Karpas-422 (cell line): ENCODE measurements around the gene PCBP2. TPM values are rescaled to one million over a fixed set of nuclear protein-coding genes. Genes with fewer than 3 reads are reported as not detected.
A peak's percentile ranks its signal among the peaks of the same experiment; 100 is the strongest.
"Not testable (repeated sequence)": the region's sequence is repeated elsewhere in the genome, so short reads cannot be mapped to it uniquely, and the experiment has no call there.

ENCODE experiments used
- DNase-seq: peaks from one replicate; pipeline ENCODE4 v3.0.0-alpha.2; 2015
- H2AFZ ChIP-seq: fragments of 200-600 bp; sonication (generic); 2 replicates; pipeline ENCODE4 v1.6.1; 2014; ENCODE audit warnings: antibody characterized with exemption, low read length, mixed read lengths
- H3K27ac ChIP-seq: fragments of 200-600 bp; sonication (generic); 2 replicates; pipeline ENCODE4 v1.5.1; 2014; ENCODE audit warnings: mild to moderate bottlenecking, low read length, moderate library complexity
- H3K27me3 ChIP-seq: fragments of 200-600 bp; sonication (generic); 2 replicates; pipeline ENCODE4 v1.6.1; 2014; ENCODE audit warnings: low read length, mixed read lengths
- H3K36me3 ChIP-seq: fragments of 200-600 bp; sonication (generic); 2 replicates; pipeline ENCODE4 v1.6.1; 2014; ENCODE audit warnings: low read length, mixed read lengths; ENCODE audit not compliant: insufficient read depth
- H3K4me1 ChIP-seq: fragments of 200-600 bp; sonication (generic); 2 replicates; pipeline ENCODE4 v1.6.1; 2014; ENCODE audit warnings: mild to moderate bottlenecking, low read length, mixed read lengths
- H3K4me2 ChIP-seq: fragments of 200-600 bp; sonication (generic); 2 replicates; pipeline ENCODE4 v1.6.1; 2014; ENCODE audit warnings: low read length, low read depth, mild to moderate bottlenecking; ENCODE audit not compliant: poor library complexity, severe bottlenecking
- H3K4me3 ChIP-seq: fragments of 200-600 bp; sonication (generic); 2 replicates; pipeline ENCODE4 v1.5.1; 2014; ENCODE audit warnings: mild to moderate bottlenecking, antibody characterized with exemption, low read length, mixed read lengths
- H3K79me2 ChIP-seq: fragments of 200-600 bp; sonication (generic); 2 replicates; pipeline ENCODE4 v1.6.1; 2014; ENCODE audit warnings: mild to moderate bottlenecking, low read length, mixed read lengths
- H3K9ac ChIP-seq: fragments of 200-600 bp; sonication (generic); 2 replicates; pipeline ENCODE4 v1.6.0; 2014; ENCODE audit warnings: low read length
- H3K9me2 ChIP-seq: fragments of 200-600 bp; sonication (generic), shearing (Covaris generic); replicated peaks from 2 replicates; pipeline ENCODE4 v1.6.0; 2014; ENCODE audit warnings: mild to moderate bottlenecking, low read length, moderate library complexity; ENCODE audit not compliant: insufficient read depth
- H3K9me3 ChIP-seq: fragments of 300-700, 200-600 bp; sonication (generic); 2 replicates; pipeline ENCODE4 v1.6.1; 2014; ENCODE audit warnings: low read length, mixed read lengths
- H4K20me1 ChIP-seq: fragments of 200-600 bp; sonication (generic); 2 replicates; pipeline ENCODE4 v1.6.1; 2014; ENCODE audit warnings: mild to moderate bottlenecking, antibody characterized with exemption, low read length, low read depth; ENCODE audit not compliant: insufficient read depth
- total RNA-seq: library from RNA; depleted of rRNA; stranded (reverse); fragments of >200 nt; shearing (Covaris generic); gene quantifications from 2 replicates; pipeline ENCODE4 v1.2.3, GENCODE V29; 2014; ENCODE audit warnings: low replicate concordance

The PCBP2 gene
- total RNA-seq, 1 experiment from 2014 or later: 447 TPM

DNA sequence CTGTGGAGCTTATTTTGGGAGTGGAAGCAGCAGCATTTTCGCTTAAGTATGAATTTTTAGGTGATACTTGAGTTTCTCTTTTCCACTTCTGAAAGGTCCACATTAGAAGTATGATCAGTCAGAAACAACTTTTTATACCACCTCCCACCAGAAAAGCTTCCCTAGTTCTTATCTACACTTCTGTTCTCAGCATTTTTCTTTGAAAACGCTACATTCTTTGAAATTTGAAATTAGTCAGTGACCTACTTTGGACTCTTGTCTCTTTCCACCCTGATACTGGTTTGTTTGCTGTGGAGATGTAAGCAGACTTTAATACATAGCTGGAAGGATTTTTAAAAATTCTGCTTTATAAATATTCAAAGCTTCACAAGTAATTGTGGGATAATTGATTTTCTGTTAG, 22.2 kb downstream of the PCBP2 start:
- Histone ChIP-seq H3K27me3 (no peaks in the 10 kb centered on the region), H3K27ac (no peak overlapping the region), H4K20me1 (peaks cover 33% of the 10 kb centered on the region), H3K9me2 (no peaks in the 10 kb centered on the region), H3K9me3 (no peaks in the 10 kb centered on the region), H2AFZ (no peak overlapping the region), H3K36me3 (peaks cover 74% of the 10 kb centered on the region), H3K9ac (no peak overlapping the region), H3K4me1 (no peaks in the 10 kb centered on the region), H3K79me2 (peaks cover 38% of the 10 kb centered on the region), H3K4me2 (no peak overlapping the region), H3K4me3 (no peak overlapping the region)
- DNase-seq: no peak

DNA sequence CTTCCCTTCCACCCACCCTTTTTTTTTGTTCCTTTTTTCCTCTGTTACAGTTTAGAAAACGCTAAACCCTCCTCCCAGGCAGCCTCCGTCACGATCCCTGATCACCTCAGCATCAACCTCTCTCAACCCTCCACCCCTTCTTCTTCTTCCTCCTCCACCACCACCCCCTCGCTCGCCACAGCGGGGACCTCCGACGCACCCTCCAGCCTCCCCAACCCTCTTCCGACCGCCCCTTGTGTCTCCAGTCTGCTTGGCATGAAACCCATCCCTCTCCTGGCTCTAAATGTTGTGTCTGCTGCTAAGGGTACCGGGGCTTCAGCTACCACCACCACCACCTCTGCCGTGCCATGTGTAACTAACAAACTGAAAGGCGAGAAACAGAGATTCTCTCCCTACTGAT, 22.9 kb downstream of the PCBP2 start:
- H3K4me1 ChIP-seq: no peaks in the 10 kb centered on the region
- H3K27ac ChIP-seq: no peak overlapping the region
- H3K9me3 ChIP-seq: no peaks in the 10 kb centered on the region
- peaks cover 77% of the 10 kb centered on the region for H3K36me3 ChIP-seq
- no peaks in the 10 kb centered on the region for H3K27me3 ChIP-seq
- no peak overlapping the region for H2AFZ ChIP-seq
- H3K4me3 ChIP-seq: no peak overlapping the region
- no peak for DNase-seq
- peaks cover 38% of the 10 kb centered on the region for H3K79me2 ChIP-seq
- H3K9me2 ChIP-seq: no peaks in the 10 kb centered on the region
- H3K9ac ChIP-seq: no peak overlapping the region
- no peak overlapping the region for H3K4me2 ChIP-seq
- peaks cover 35% of the 10 kb centered on the region for H4K20me1 ChIP-seq

DNA sequence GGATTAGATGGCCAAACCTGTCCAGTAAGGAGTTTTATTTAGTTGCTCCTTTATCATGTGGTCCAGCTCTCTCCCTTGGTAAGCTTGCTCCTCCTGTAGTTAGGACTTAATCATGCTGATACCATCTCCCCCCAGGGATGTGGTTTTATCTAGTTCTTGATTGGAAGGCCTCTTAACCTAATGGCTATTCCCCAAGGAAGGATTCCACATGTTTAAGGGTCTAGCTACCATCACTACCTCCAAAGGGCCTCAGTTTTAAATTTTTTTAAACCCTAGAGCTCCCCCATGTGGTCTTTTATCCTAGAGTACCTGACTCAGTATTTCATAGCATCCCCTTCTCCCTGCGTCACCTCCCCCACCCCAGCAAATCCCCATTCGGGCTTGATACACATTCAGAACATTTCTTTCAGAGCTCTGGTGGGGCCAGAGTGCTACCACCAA, 24.9 kb downstream of the PCBP2 start:
- H2AFZ ChIP-seq: no peak overlapping the region
- no peak overlapping the region for H3K4me3 ChIP-seq
- H3K79me2 ChIP-seq: peaks cover 33% of the 10 kb centered on the region
- DNase-seq: peak; percentile 71
- H3K9me3 ChIP-seq: no peaks in the 10 kb centered on the region
- no peaks in the 10 kb centered on the region for H3K27me3 ChIP-seq
- no peak overlapping the region for H3K9ac ChIP-seq
- no peak overlapping the region for H3K27ac ChIP-seq
- H3K36me3 ChIP-seq: peaks cover 84% of the 10 kb centered on the region
- H4K20me1 ChIP-seq: peaks cover 34% of the 10 kb centered on the region
- H3K4me2 ChIP-seq: no peak overlapping the region
- no peaks in the 10 kb centered on the region for H3K4me1 ChIP-seq
- no peaks in the 10 kb centered on the region for H3K9me2 ChIP-seq

DNA sequence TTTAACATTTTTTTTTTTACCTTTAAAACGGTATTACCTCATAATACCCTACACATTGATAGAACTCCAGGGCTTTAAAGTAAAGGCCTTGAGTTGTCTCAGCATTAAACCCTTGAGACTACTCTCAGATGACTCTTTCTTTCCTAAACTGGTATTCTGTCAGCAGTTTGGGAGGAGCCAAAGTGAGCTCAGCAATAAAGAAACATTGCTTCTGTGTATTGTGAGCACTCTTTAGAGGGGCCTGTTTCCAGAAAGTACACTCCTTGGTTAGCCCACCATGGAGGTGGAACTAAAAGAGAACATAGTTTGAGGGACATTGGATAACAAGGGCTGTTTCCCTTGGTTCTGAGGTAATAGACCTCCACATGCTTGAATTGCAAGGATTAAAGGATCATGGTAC, 27.0 kb downstream of the PCBP2 start:
- Histone ChIP-seq H3K27ac (no peak overlapping the region), H3K27me3 (no peaks in the 10 kb centered on the region), H3K9me2 (no peaks in the 10 kb centered on the region), H3K9ac (no peak overlapping the region), H3K4me3 (no peak overlapping the region), H3K4me2 (no peak overlapping the region), H3K36me3 (peaks cover 72% of the 10 kb centered on the region), H2AFZ (no peak overlapping the region), H3K4me1 (no peaks in the 10 kb centered on the region), H3K9me3 (no peaks in the 10 kb centered on the region), H3K79me2 (peaks cover 21% of the 10 kb centered on the region), H4K20me1 (peaks cover 31% of the 10 kb centered on the region)
- no peak for DNase-seq

DNA sequence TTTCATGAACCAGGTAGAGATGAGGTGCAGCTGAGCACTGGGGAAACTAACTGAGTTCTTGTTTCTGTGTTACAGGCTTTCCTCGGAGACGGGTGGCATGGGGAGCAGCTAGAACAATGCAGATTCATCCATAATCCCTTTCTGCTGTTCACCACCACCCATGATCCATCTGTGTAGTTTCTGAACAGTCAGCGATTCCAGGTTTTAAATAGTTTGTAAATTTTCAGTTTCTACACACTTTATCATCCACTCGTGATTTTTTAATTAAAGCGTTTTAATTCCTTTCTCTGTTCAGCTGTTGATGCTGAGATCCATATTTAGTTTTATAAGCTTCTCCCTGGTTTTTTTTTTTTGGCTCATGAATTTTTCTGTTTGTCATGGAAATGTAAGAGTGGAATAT, 27.4 kb downstream of the PCBP2 start:
- peaks cover 17% of the 10 kb centered on the region for H3K79me2 ChIP-seq

DNA sequence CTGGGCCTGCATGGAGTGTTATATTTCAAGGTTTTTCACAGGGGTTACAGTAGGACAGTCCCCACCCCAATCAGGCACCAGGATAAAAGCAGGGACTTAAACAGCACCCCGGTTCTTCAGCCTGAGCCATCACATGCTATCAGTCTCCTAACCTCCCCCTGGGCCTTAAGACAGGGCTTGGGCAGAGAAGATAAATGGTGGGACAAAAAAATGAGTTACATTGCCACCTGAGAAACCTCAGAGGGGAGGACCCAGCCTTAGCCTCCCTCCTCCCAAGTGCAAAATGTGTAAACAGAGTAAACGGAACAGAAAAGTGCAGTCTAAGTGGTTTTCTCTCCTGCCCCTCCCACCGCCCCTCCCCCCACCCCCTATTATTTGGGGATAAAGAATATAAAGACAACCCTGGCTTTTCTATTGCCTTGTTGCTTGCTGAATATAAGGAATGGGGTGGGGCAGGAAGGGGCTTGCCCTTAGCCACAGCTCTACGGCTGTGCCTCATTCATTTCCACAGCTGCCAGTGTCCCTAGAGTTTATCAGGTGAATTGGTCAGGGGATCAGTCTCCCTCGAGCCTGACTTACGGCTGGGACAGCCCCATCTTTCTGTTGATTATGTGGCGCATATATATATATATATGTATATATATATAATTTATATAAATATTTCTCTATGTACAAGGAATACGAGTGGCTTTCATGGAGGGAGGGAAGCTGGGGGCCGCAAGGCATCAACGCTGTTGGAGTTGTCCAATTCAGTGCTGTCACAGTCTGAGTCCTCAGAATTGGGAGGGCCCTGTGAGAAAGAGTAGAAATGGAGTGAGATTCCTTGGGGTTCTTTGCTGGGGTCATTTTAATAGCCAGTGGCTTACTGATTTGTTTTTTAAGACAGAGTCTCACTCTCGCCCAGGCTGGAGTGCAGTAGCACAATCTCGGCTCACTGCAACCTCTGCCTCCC, 28.9 kb downstream of the PCBP2 start:
- Histone ChIP-seq H3K9ac (no peak overlapping the region), H3K9me2 (no peaks in the 10 kb centered on the region), H3K4me1 (no peaks in the 10 kb centered on the region), H3K4me3 (no peak overlapping the region), H3K4me2 (no peak overlapping the region), H3K27me3 (no peaks in the 10 kb centered on the region), H3K36me3 (peaks cover 54% of the 10 kb centered on the region; the same call in 1 of the 2 replicates), H2AFZ (no peak overlapping the region), H3K27ac (no peak overlapping the region), H3K9me3 (no peaks in the 10 kb centered on the region), H4K20me1 (peaks cover 17% of the 10 kb centered on the region; the same call in 1 of the 2 replicates), H3K79me2 (peaks cover 8% of the 10 kb centered on the region)
- no peak for DNase-seq

More for the DNA sequence above, 27.4 kb downstream of the PCBP2 start:
- H3K9me3 ChIP-seq: no peaks in the 10 kb centered on the region
- H3K9me2 ChIP-seq: no peaks in the 10 kb centered on the region
- H3K27me3 ChIP-seq: no peaks in the 10 kb centered on the region
- no peaks in the 10 kb centered on the region for H3K4me1 ChIP-seq
- DNase-seq: no peak
- H3K4me2 ChIP-seq: no peak overlapping the region
- no peak overlapping the region for H3K9ac ChIP-seq
- peaks cover 27% of the 10 kb centered on the region for H4K20me1 ChIP-seq
- H2AFZ ChIP-seq: no peak overlapping the region
- H3K36me3 ChIP-seq: peaks cover 68% of the 10 kb centered on the region
- no peak overlapping the region for H3K4me3 ChIP-seq
- H3K27ac ChIP-seq: no peak overlapping the region

DNA sequence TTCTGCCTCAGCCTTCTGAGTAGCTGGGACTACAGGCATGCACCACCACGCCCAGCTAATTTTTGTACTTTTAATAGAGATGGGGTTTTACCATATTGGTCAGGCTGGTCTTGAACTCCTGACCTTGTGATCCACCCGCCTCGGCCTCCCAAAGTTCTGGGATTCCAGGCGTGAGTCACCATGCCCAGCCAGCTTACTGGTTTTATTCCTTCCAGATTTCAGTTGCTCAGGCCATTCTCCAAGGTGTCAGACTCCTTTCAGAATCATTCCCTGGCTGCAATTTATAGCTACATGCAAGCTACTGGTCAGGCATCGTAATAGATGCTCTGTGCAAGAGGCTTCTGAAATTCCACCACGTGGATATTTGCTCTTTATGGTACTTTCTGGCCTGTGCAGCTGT, 29.6 kb downstream of the PCBP2 start:
- H3K9me2 ChIP-seq, H3K79me2 ChIP-seq, H3K4me3 ChIP-seq, H2AFZ ChIP-seq, H3K27me3 ChIP-seq, H3K9ac ChIP-seq, H3K9me3 ChIP-seq, H3K27ac ChIP-seq, H3K4me2 ChIP-seq, H3K4me1 ChIP-seq, DNase-seq: not testable (repeated sequence)
- Histone ChIP-seq H3K36me3 (peaks cover 48% of the 10 kb centered on the region; the same call in 1 of the 2 replicates), H4K20me1 (peaks cover 17% of the 10 kb centered on the region; the same call in 1 of the 2 replicates)

DNA sequence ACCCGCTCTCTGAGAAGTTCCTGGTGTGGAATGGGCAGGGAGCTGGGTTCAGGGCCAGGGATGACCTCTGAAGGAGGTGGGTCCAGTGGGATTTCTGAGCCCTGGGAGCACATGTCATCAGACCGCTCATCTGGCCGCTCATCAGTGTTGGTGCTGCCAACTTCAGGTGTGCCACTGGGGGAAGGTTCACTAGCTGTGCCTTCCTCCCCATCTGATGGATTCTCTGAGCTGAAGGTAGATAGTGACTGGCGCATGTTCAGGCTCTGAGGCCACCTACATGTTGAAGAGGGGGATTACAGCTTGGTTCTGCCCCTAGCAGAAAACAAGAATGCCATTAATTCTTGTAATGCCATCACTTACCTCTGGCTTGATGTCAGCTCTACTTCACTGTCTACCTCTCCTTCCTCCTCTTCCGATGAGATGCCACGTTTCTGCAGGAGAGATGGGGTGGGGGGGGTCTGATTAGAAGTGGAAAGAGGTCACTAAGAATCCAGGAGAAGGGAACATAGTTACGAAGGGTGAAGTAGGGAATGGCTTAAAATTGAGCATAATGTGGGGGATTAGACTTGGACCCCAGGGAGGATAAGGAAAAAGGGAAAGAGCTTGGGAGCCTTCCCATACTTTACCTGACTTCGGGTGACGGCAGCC, 30.2 kb downstream of the PCBP2 start:
- Histone ChIP-seq H3K9me3 (no peaks in the 10 kb centered on the region), H3K9me2 (no peaks in the 10 kb centered on the region), H3K9ac (no peak overlapping the region), H2AFZ (no peak overlapping the region), H3K4me3 (no peak overlapping the region), H3K27me3 (no peaks in the 10 kb centered on the region), H3K79me2 (peaks cover 2% of the 10 kb centered on the region; the same call in 1 of the 2 replicates), H3K36me3 (peaks cover 42% of the 10 kb centered on the region; the same call in 1 of the 2 replicates), H4K20me1 (peaks cover 17% of the 10 kb centered on the region; the same call in 1 of the 2 replicates), H3K4me2 (no peak overlapping the region), H3K4me1 (no peaks in the 10 kb centered on the region), H3K27ac (no peak overlapping the region)
- DNase-seq: peak; percentile 83
